HG03378 (cell line): ENCODE data around the gene ST3GAL6.

Experiments used
- ATAC-seq: cut with Tn5 transposase; IDR thresholded peaks from one replicate; pipeline ENCODE4 v1.9.1; 2021; ENCODE audit warnings: mild to moderate bottlenecking, moderate library complexity; ENCODE audit not compliant: unreplicated experiment

ST3GAL6 gene

DNA sequence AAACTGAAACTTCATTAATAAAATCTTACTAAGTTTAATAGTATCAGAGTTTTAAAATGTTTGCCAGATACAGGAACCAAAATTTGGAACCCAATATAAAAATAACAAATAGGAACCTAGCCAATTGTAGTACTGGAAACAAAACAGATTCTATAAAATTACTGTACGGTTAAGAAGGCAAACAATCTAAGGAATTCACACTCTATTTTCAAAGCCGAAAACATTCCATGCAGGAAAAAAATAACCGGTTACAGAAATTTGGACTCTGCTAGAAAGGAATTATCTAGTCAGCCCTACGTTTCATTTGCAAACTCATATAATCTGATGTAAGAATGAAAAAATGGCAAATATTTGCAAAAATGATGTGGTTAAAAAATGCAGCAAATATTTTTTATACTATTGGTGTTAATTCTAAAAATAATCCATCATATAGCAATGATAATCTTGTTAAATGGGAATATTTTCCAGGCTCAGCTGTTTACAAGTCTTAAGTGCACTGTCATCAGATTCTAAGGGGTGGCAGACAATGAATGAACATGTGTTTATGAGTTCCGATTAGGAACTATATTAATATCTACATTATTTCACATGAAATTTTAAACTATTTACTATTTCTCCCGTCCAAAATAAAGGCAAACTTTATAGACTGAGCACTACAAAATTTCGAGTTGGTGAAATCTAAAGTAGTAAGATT, 80.3 kb downstream of the ST3GAL6 start:
- ATAC-seq: no peak
